ENCODE results near the gene PPM1B. TPM values are rescaled to one million over a fixed set of nuclear protein-coding genes. Genes with fewer than 3 reads are reported as not detected.

Gene PPM1B
- total RNA-seq (2016; rRNA removed; fragmentation: Illumina TruSeq; extraction: Trizol), result 24.4 and 33.6 TPM in 2 replicates
- total RNA-seq (2016; cell fraction: cytosol; rRNA removed; fragmentation: Illumina TruSeq; extraction: Trizol; ENCODE audit: low read depth), result 17.8 and 18.0 TPM in 2 replicates
- 25.9 and 32.4 TPM in 2 replicates for total RNA-seq (2016; cell fraction: insoluble cytoplasmic fraction; rRNA removed; fragmentation: Illumina TruSeq; extraction: Trizol)
- total RNA-seq (2016; cell fraction: membrane; rRNA removed; fragmentation: Illumina TruSeq; extraction: Trizol), result 13.8 and 16.7 TPM in 2 replicates
- 23.0 and 24.0 TPM in 2 replicates for total RNA-seq (2016; cell fraction: nucleus; rRNA removed; fragmentation: Illumina TruSeq; extraction: Trizol)
- polyA plus RNA-seq (2011; rRNA removed), result 24.7 and 25.0 TPM in 2 replicates
- polyA plus RNA-seq (2011; cell fraction: cytosol; rRNA removed), result 8.6 and 12.7 TPM in 2 replicates
- 8.7 and 9.9 TPM in 2 replicates for polyA plus RNA-seq (2011; cell fraction: nucleus; rRNA removed)
- 28.6 and 32.2 TPM in 2 replicates for polyA plus RNA-seq (2012)
- polyA plus RNA-seq (2016; cell fraction: cytosol; fragmentation: Illumina TruSeq; extraction: Trizol; ENCODE audit: low read depth), result 1.6 and 1.8 TPM in 2 replicates
- 34.6 and 37.7 TPM in 2 replicates for polyA plus RNA-seq (2016; cell fraction: insoluble cytoplasmic fraction; fragmentation: Illumina TruSeq; extraction: Trizol; ENCODE audit: low read depth)
- polyA plus RNA-seq (2016; cell fraction: membrane; fragmentation: Illumina TruSeq; extraction: Trizol; ENCODE audit: low read depth), result 7.0 and 7.6 TPM in 2 replicates
- polyA plus RNA-seq (2016; cell fraction: nucleus; fragmentation: Illumina TruSeq; extraction: Trizol; ENCODE audit: insufficient read depth, low read depth), result 24.1 and 29.0 TPM in 2 replicates
- 32.2 and 37.2 TPM in 2 replicates for polyA minus RNA-seq (2011; rRNA and poly(A)+ RNA removed; ENCODE audit: low replicate concordance)
- 29.5 and 38.6 TPM in 2 replicates for polyA minus RNA-seq (2011; cell fraction: cytosol; rRNA and poly(A)+ RNA removed)
- 58.3 and 66.4 TPM in 2 replicates for polyA minus RNA-seq (2011; cell fraction: nucleus; rRNA and poly(A)+ RNA removed)
- Bru-seq, nascent RNA, result percentile 90 among the genes with signal in this experiment
- BruChase-seq, experiment 1, labeled RNA remaining after a 6-hour chase, result percentile 98 among the genes with signal in this experiment
- percentile 97 among the genes with signal in this experiment for BruChase-seq, experiment 2, labeled RNA remaining after a 2-hour chase
- long read RNA-seq, experiment 1, partial matches to known transcripts, result 4 of 9 reads
- long read RNA-seq, experiment 1, other reads (novel, unspliced or antisense), result 0 of 9 reads
- long read RNA-seq, experiment 2, partial matches to known transcripts, result 7 of 12 reads
- long read RNA-seq, experiment 2, other reads (novel, unspliced or antisense), result 0 of 12 reads

DNA sequence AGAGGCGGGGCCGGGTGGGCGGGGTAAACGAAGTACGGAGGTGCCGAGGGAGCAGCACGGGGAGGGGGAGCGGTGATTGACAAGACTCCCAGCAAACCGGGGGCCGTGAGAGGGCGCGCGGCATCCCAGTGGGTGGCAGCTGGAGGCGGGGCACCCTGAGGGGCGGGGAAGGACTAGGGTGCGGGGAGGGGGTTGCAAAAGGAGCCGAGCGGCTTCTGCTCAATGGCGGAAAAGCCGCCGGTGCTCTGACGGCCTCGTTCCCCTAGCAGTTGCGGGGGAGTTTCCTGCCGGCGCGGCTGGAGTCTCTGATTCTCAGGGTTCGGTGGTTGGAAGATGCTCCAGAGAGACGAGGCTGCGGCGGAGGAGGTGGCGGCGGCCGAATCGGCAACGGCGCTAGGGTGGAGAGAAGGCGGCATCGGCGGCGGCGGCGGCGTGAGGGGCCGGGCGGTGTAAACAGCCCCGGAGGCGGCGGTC, at the start of gene PPM1B:
Gene PPM1B (plus strand): TSS at position 195 of the 474 bp plus-strand sequence. CDS start 32,325 bp downstream, outside the sequence.
- Histone ChIP-seq H3K36me3 (replicated peaks in 1 of 2; ENCODE audit: control insufficient read depth in 1 of 2, insufficient read depth in 2 of 2, low read length in 2 of 2) (peaks cover 0 to 4% of the 10 kb centered on the region in 2 experiments; a peak in 1 of 5 replicates), H3K27ac (ENCODE audit: extremely low read length, insufficient read depth, low read length) (peak within 1 kb of the TSS; percentile 96), H2AFZ (ENCODE audit: low read length) (peak within 1 kb of the TSS; percentile 98), H3K9ac (ENCODE audit: insufficient read depth, low read depth, low read length) (peak within 1 kb of the TSS; percentile 92), H3K4me3 (replicated peaks in 1 of 3; ENCODE audit: insufficient read depth in 1 of 3, low read depth in 2 of 3, low read length in 3 of 3) (peak within 1 kb of the TSS; percentile 87 to 98 (median 98)), H3K9me3 (ENCODE audit: low read length) (no peaks in the 10 kb centered on the region), H3K79me2 (ENCODE audit: insufficient read depth, low read length) (peaks cover 47% of the 10 kb centered on the region), H3K4me1 (ENCODE audit: insufficient read depth, low read length) (peaks cover 33% of the 10 kb centered on the region), H3K4me2 (ENCODE audit: low read depth, low read length) (peak within 1 kb of the TSS; percentile 99), H3K27me3 (ENCODE audit: control insufficient read depth in 1 of 2, insufficient read depth in 2 of 2, low read length in 2 of 2) (no peaks in the 10 kb centered on the region; a peak in 1 of 5 replicates), H4K20me1 (ENCODE audit: insufficient read depth, low read length) (peaks cover 23% of the 10 kb centered on the region)
- FAIRE-seq (no peak), ATAC-seq (peak; percentile 75), DNase-seq (ENCODE audit: low spot score) (no peak)
- WGBS (ENCODE audit: low lambda C conversion rate), result under 1% methylated on average over 42 of the region's 49 CpGs
- CTCF ChIA-PET (ENCODE audit: low intra/inter-chr PET ratio, low total read pairs), result no interaction called here
- POLR2A ChIA-PET, result interaction anchor here (0.6 to 1.9 kb wide), 22 partner anchors 9 to 193 kb away, joined by 3 to 21 read pairs (median 4); partner anchors contain the start of genes CAMKMT and PREPL
- in situ Hi-C loops (cut with HindIII; ENCODE audit: extremely low pct_ligation_motif_present, low pct_unique_long_range_greater_than_20kb), result no loop called here
- no TSS peak for BruUV-seq (replicated peaks)
- intact Hi-C loops (cut with micrococcal nuclease; ENCODE audit: unreplicated experiment), result loop anchor here (1.0 to 10.0 kb wide), 4 partner anchors 64 to 126 kb away; no protein-coding TSS in a partner anchor
- TF ChIP-seq XBP1 (CRISPR knock-in tag; IDR thresholded peaks at IDR 0.05) (no peak), ZNF34 (CRISPR knock-in tag; IDR thresholded peaks at IDR 0.05; ENCODE audit: borderline replicate concordance) (no peak), ZBTB42 (CRISPR knock-in tag; IDR thresholded peaks at IDR 0.05) (peak; percentile 86; the same call in 1 of the 2 replicates), PITX1 (CRISPR knock-in tag; IDR thresholded peaks at IDR 0.05) (peak; percentile 41), ZSCAN30 (CRISPR knock-in tag; IDR thresholded peaks at IDR 0.05) (no peak; the same call in 1 of the 2 replicates), HOXA3 (CRISPR knock-in tag; IDR thresholded peaks at IDR 0.05) (peak; percentile 19; the same call in 1 of the 2 replicates), ZKSCAN8 (CRISPR knock-in tag; IDR thresholded peaks at IDR 0.05; ENCODE audit: borderline replicate concordance) (peak; percentile 40; the same call in 1 of the 2 replicates)
- TF ChIP-seq, protein P1, sequence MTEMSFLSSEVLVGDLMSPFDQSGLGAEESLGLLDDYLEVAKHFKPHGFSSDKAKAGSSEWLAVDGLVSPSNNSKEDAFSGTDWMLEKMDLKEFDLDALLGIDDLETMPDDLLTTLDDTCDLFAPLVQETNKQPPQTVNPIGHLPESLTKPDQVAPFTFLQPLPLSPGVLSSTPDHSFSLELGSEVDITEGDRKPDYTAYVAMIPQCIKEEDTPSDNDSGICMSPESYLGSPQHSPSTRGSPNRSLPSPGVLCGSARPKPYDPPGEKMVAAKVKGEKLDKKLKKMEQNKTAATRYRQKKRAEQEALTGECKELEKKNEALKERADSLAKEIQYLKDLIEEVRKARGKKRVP (CRISPR knock-in tag; IDR thresholded peaks at IDR 0.05), result peak in 1 of 2 experiments; percentile 69; a peak in 2 of 4 replicates
- TF ChIP-seq, protein P2, sequence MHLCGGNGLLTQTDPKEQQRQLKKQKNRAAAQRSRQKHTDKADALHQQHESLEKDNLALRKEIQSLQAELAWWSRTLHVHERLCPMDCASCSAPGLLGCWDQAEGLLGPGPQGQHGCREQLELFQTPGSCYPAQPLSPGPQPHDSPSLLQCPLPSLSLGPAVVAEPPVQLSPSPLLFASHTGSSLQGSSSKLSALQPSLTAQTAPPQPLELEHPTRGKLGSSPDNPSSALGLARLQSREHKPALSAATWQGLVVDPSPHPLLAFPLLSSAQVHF (CRISPR knock-in tag; IDR thresholded peaks at IDR 0.05), result peak; percentile 75; the same call in 1 of the 2 replicates
- TF ChIP-seq, protein P3, sequence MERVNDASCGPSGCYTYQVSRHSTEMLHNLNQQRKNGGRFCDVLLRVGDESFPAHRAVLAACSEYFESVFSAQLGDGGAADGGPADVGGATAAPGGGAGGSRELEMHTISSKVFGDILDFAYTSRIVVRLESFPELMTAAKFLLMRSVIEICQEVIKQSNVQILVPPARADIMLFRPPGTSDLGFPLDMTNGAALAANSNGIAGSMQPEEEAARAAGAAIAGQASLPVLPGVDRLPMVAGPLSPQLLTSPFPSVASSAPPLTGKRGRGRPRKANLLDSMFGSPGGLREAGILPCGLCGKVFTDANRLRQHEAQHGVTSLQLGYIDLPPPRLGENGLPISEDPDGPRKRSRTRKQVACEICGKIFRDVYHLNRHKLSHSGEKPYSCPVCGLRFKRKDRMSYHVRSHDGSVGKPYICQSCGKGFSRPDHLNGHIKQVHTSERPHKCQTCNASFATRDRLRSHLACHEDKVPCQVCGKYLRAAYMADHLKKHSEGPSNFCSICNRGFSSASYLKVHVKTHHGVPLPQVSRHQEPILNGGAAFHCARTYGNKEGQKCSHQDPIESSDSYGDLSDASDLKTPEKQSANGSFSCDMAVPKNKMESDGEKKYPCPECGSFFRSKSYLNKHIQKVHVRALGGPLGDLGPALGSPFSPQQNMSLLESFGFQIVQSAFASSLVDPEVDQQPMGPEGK (CRISPR knock-in tag; IDR thresholded peaks at IDR 0.05), result peak; percentile 61
- TF ChIP-seq, protein P4, sequence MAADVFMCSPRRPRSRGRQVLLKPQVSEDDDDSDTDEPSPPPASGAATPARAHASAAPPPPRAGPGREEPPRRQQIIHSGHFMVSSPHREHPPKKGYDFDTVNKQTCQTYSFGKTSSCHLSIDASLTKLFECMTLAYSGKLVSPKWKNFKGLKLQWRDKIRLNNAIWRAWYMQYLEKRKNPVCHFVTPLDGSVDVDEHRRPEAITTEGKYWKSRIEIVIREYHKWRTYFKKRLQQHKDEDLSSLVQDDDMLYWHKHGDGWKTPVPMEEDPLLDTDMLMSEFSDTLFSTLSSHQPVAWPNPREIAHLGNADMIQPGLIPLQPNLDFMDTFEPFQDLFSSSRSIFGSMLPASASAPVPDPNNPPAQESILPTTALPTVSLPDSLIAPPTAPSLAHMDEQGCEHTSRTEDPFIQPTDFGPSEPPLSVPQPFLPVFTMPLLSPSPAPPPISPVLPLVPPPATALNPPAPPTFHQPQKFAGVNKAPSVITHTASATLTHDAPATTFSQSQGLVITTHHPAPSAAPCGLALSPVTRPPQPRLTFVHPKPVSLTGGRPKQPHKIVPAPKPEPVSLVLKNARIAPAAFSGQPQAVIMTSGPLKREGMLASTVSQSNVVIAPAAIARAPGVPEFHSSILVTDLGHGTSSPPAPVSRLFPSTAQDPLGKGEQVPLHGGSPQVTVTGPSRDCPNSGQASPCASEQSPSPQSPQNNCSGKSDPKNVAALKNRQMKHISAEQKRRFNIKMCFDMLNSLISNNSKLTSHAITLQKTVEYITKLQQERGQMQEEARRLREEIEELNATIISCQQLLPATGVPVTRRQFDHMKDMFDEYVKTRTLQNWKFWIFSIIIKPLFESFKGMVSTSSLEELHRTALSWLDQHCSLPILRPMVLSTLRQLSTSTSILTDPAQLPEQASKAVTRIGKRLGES (CRISPR knock-in tag; IDR thresholded peaks at IDR 0.05; ENCODE audit: borderline replicate concordance), result no peak
